D721Med (cell line): ENCODE measurements around the gene AAR2.

Experiments
- DNase-seq: peaks from one replicate; pipeline ENCODE4 v3.0.0; 2011; ENCODE audit warnings: low spot score; ENCODE audit not compliant: insufficient read length
- FAIRE-seq: peaks from 2 replicates; lab custom pipeline; 2011; peaks lifted over from hg19 to GRCh38; lab: Jason Lieb, UNC
- CTCF ChIP-seq: IDR thresholded peaks from 2 replicates; pipeline ENCODE4 v1.5.1; 2012; ENCODE audit warnings: mild to moderate bottlenecking, control low read depth; ENCODE audit not compliant: insufficient read depth; ENCODE audit errors: missing control alignments

The AAR2 gene

GRCh38 chr20:36305602-36306551, 69.6 kb downstream of the AAR2 start, which contains the start of gene DLGAP4:
TSS of gene DLGAP4 (plus strand) at chr20:36306339. CDS start at chr20:36431718, 125,379 bp downstream.
- no peak for TF ChIP-seq CTCF
- no peak for FAIRE-seq
- DNase-seq, result no peak
